Right lung (tissue), 5 donors: ENCODE measurements around the gene PPIP5K1. TPM values are rescaled to one million over a fixed set of nuclear protein-coding genes. Genes with fewer than 3 reads are reported as not detected.

Experiments
- DNase-seq, 2 donors: peaks; one replicate each; pipeline ENCODE4 v3.0.0-alpha.2; 2013
- polyA plus RNA-seq, 5 donors: library from polyadenylated mRNA; unstranded; fragments of 120-200 nt; gene quantifications; one replicate each; pipeline versions ENCODE4 v1.2.1 to v1.2.3, GENCODE V29; 2013; ENCODE audit warnings: inconsistent platforms in 1 of 5, low replicate concordance in 1 of 5; ENCODE audit not compliant: insufficient read length in 5 of 5, insufficient read depth in 1 of 5

The PPIP5K1 gene
- polyA plus RNA-seq, 5 donors: 17.7 to 27.6 (median 25.6) TPM

GRCh38 chr15:43492266-43492665, 97.7 kb downstream of the PPIP5K1 start:
- DNase-seq: no peak

GRCh38 chr15:43489191-43489590, 100.8 kb downstream of the PPIP5K1 start:
- no peak for DNase-seq

- no peak for DNase-seq
Measured at GRCh38 chr15:43488790-43489189, 101.2 kb downstream of the PPIP5K1 start.

GRCh38 chr15:43487271-43487895, 102.6 kb downstream of the PPIP5K1 start:
- DNase-seq: no peak

GRCh38 chr15:43484455-43484854, 105.6 kb downstream of the PPIP5K1 start:
- no peak for DNase-seq

Other genes with a start within 250 kb of the PPIP5K1 start
- gene ZSCAN29, start 219.2 kb downstream of the PPIP5K1 start, polyA plus RNA-seq: 10 to 100 TPM; 23.9 to 33.9 (median 31.9) TPM
- gene TUBGCP4, start 219.1 kb downstream of the PPIP5K1 start, polyA plus RNA-seq: 10 to 100 TPM; 24.9 to 30.4 (median 29.1) TPM
- gene TP53BP1, start 97.1 kb downstream of the PPIP5K1 start, polyA plus RNA-seq: 100 to 1,000 TPM in 1 of 5 donors, 10 to 100 TPM in 4; 58.3 to 104 (median 93.1) TPM
- 1 to 10 TPM; 5.8 to 9.3 (median 7.4) TPM for gene MAP1A, start 72.6 kb downstream of the PPIP5K1 start, polyA plus RNA-seq
- gene CKMT1B, start 3.8 kb upstream of the PPIP5K1 start, polyA plus RNA-seq: under 1 TPM in 4 of 5 donors, not detected in 1; 0.26 to 0.68 (median 0.49) TPM
- 1 to 10 TPM in 1 of 5 donors, under 1 TPM in 4; 0.58 to 1.9 (median 0.73) TPM for gene STRC, start 28.6 kb upstream of the PPIP5K1 start, polyA plus RNA-seq
- 10 to 100 TPM in 1 of 5 donors, 1 to 10 TPM in 4; 7.7 to 13.2 (median 8.6) TPM for gene CATSPER2, start 58.6 kb upstream of the PPIP5K1 start, polyA plus RNA-seq
- gene CKMT1A, start 103.7 kb upstream of the PPIP5K1 start, polyA plus RNA-seq: under 1 TPM in 4 of 5 donors, not detected in 1; 0.12 to 0.67 (median 0.34) TPM
- 100 to 1,000 TPM; 462 to 618 (median 488) TPM for gene PDIA3, start 156.2 kb upstream of the PPIP5K1 start, polyA plus RNA-seq
- gene ELL3, start 186.8 kb upstream of the PPIP5K1 start, polyA plus RNA-seq: 1 to 10 TPM; 5.7 to 8.4 (median 6.9) TPM
- 100 to 1,000 TPM; 468 to 762 (median 572) TPM for gene SERF2, start 202.1 kb upstream of the PPIP5K1 start, polyA plus RNA-seq
- gene SERINC4, start 210.0 kb upstream of the PPIP5K1 start, polyA plus RNA-seq: under 1 TPM in 1 of 5 donors, not detected in 4; 0.87 TPM
- gene HYPK, start 210.4 kb upstream of the PPIP5K1 start, polyA plus RNA-seq: 10 to 100 TPM in 3 of 5 donors, 1 to 10 TPM in 2; 6.2 to 16.2 (median 12.3) TPM
- gene MFAP1, start 234.5 kb upstream of the PPIP5K1 start, polyA plus RNA-seq: 10 to 100 TPM; 47.5 to 59.5 (median 53.9) TPM
- gene WDR76, start 236.8 kb upstream of the PPIP5K1 start, polyA plus RNA-seq: 10 to 100 TPM; 13.2 to 22.2 (median 16.4) TPM